Ishikawa (cell line): Measurements from ENCODE around the gene SDHB.

Source experiments
- CEBPB ChIP-seq: IDR thresholded peaks from 2 replicates; pipeline ENCODE4 v1.6.1; 2012
- CREB1 ChIP-seq: IDR thresholded peaks from 2 replicates; pipeline ENCODE4 v1.6.1; 2012; ENCODE audit warnings: low read depth
- EGR1 ChIP-seq: IDR thresholded peaks from 2 replicates; pipeline ENCODE4 v1.6.1; 2012
- EP300 ChIP-seq: IDR thresholded peaks from 2 replicates; pipeline ENCODE4 v1.6.1; 2012; ENCODE audit warnings: borderline replicate concordance
- FOXM1 ChIP-seq: IDR thresholded peaks from 2 replicates; pipeline ENCODE4 v1.6.1; 2012; ENCODE audit warnings: low read depth, borderline replicate concordance
- NFIC ChIP-seq: IDR thresholded peaks from 2 replicates; pipeline ENCODE4 v1.6.1; 2012
- RAD21 ChIP-seq: IDR thresholded peaks from 2 replicates; pipeline ENCODE4 v1.6.1; 2012; ENCODE audit warnings: low read depth
- TAF1 ChIP-seq: IDR thresholded peaks from 2 replicates; pipeline ENCODE4 v1.6.1; 2012; ENCODE audit warnings: low read depth, mild to moderate bottlenecking
- TCF12 ChIP-seq: IDR thresholded peaks from 2 replicates; pipeline ENCODE4 v1.6.1; 2012; ENCODE audit warnings: low read depth
- TEAD4 ChIP-seq: IDR thresholded peaks from 2 replicates; pipeline ENCODE4 v1.6.1; 2012
- YY1 ChIP-seq: IDR thresholded peaks from 2 replicates; pipeline ENCODE4 v1.6.1; 2012; ENCODE audit warnings: low read depth
- ZBTB7A ChIP-seq: IDR thresholded peaks from 2 replicates; pipeline ENCODE4 v1.6.1; 2012; ENCODE audit warnings: low read depth
- TF ChIP-seq, protein P1 (sequence below): IDR thresholded peaks from 2 replicates; pipeline ENCODE4 v1.6.1; 2012
- TF ChIP-seq, protein P2 (sequence below): IDR thresholded peaks from 2 replicates; pipeline ENCODE4 v1.6.1; 2012
- TF ChIP-seq, protein P3 (sequence below): IDR thresholded peaks from 2 replicates; pipeline ENCODE4 v1.6.1; 2012; ENCODE audit warnings: low read depth, mild to moderate bottlenecking

SDHB gene

DNA sequence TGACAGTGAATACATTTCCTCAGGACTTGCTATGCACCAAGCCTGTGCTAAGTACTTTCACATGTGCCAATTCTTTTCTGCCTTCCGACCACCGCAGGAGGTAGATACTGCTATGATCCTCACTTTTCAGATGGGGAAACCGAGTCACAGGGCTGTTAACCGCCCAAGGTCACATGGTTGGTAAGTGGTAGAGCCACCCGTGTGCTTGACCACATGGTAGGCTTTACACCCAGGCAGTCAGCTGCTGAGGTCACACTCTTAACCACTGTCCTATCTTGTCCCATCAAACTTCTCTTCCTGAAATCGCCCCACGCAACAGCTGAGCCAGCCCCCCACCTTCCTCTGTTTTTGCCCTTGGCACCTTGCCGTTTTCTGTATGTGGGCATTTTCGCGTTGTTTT lies 31.0 kb upstream of the SDHB start:
- TF ChIP-seq, protein P1, sequence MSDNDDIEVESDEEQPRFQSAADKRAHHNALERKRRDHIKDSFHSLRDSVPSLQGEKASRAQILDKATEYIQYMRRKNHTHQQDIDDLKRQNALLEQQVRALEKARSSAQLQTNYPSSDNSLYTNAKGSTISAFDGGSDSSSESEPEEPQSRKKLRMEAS, result no peak
- TF ChIP-seq, protein P2, sequence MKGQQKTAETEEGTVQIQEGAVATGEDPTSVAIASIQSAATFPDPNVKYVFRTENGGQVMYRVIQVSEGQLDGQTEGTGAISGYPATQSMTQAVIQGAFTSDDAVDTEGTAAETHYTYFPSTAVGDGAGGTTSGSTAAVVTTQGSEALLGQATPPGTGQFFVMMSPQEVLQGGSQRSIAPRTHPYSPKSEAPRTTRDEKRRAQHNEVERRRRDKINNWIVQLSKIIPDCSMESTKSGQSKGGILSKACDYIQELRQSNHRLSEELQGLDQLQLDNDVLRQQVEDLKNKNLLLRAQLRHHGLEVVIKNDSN, result no peak
- TF ChIP-seq NFIC, result no peak
- TF ChIP-seq, protein P3, sequence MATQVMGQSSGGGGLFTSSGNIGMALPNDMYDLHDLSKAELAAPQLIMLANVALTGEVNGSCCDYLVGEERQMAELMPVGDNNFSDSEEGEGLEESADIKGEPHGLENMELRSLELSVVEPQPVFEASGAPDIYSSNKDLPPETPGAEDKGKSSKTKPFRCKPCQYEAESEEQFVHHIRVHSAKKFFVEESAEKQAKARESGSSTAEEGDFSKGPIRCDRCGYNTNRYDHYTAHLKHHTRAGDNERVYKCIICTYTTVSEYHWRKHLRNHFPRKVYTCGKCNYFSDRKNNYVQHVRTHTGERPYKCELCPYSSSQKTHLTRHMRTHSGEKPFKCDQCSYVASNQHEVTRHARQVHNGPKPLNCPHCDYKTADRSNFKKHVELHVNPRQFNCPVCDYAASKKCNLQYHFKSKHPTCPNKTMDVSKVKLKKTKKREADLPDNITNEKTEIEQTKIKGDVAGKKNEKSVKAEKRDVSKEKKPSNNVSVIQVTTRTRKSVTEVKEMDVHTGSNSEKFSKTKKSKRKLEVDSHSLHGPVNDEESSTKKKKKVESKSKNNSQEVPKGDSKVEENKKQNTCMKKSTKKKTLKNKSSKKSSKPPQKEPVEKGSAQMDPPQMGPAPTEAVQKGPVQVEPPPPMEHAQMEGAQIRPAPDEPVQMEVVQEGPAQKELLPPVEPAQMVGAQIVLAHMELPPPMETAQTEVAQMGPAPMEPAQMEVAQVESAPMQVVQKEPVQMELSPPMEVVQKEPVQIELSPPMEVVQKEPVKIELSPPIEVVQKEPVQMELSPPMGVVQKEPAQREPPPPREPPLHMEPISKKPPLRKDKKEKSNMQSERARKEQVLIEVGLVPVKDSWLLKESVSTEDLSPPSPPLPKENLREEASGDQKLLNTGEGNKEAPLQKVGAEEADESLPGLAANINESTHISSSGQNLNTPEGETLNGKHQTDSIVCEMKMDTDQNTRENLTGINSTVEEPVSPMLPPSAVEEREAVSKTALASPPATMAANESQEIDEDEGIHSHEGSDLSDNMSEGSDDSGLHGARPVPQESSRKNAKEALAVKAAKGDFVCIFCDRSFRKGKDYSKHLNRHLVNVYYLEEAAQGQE, result no peak
- TF ChIP-seq CEBPB, result no peak
- TF ChIP-seq FOXM1, result no peak
- no peak for TF ChIP-seq TEAD4
- no peak for TF ChIP-seq RAD21
- TF ChIP-seq ZBTB7A, result no peak
- no peak for TF ChIP-seq CREB1
- no peak for TF ChIP-seq EGR1
- no peak for TF ChIP-seq TCF12
- no peak for TF ChIP-seq TAF1
- no peak for TF ChIP-seq YY1
- no peak for TF ChIP-seq EP300

DNA sequence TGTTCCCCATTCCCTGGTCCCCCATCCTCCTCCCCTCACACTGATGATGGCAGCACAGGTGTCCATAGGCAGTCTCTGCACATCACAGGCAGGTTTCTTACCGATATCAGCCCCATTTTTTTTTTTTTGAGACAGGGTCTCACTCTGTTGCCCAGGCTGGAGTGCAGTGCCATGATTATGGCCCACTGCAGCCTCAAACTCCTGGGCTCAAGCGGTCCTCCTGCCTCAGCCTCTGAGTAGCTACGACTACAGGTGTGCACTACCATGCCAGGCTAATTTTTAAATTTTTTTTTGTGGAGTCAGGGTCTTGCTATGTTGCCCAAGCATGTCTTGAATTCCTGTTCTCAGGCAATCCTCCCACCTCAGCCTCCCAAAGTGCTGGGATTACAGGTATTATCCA lies 28.9 kb upstream of the SDHB start:
- no peak for TF ChIP-seq TAF1
- TF ChIP-seq TEAD4, result no peak
- no peak for TF ChIP-seq NFIC
- no peak for TF ChIP-seq YY1
- TF ChIP-seq, protein P3, result no peak
- TF ChIP-seq, protein P2, result no peak
- TF ChIP-seq EGR1, result no peak
- TF ChIP-seq EP300, result no peak
- TF ChIP-seq RAD21, result no peak
- no peak for TF ChIP-seq TCF12
- TF ChIP-seq CEBPB, result no peak
- no peak for TF ChIP-seq CREB1
- TF ChIP-seq, protein P1, result no peak
- TF ChIP-seq ZBTB7A, result no peak

DNA sequence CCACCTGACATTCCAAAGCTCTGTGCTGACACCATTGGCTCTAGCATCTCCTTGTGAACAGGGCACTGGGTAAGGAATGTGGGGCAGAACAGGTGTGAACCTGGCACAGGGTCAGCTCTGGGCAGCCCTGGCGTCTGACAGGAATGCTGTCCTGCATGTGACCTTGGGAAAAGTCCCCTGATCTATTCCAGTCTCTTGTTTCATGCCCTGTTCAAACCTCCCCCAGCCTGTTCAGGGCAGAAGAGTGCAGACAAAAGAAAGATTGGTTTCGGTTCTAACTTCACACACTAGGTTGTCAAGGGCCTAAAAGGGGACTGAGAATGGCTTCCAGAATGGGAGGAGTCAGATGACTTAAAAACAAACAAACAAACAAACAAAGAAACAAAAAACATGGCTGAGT lies 27.6 kb upstream of the SDHB start:
- no peak for TF ChIP-seq CREB1
- TF ChIP-seq TAF1, result no peak
- no peak for TF ChIP-seq EGR1
- peak; percentile 67 for TF ChIP-seq TEAD4
- TF ChIP-seq, protein P3, result no peak
- no peak for TF ChIP-seq YY1
- TF ChIP-seq FOXM1, result no peak
- TF ChIP-seq NFIC, result peak; percentile 63
- no peak for TF ChIP-seq TCF12
- TF ChIP-seq, protein P1, result peak; percentile 12; the same call in 1 of the 2 replicates
- TF ChIP-seq CEBPB, result no peak
- no peak for TF ChIP-seq RAD21
- peak; percentile 33; the same call in 1 of the 2 replicates for TF ChIP-seq EP300
- TF ChIP-seq, protein P2, result peak; percentile 63; the same call in 1 of the 2 replicates
- TF ChIP-seq ZBTB7A, result no peak

DNA sequence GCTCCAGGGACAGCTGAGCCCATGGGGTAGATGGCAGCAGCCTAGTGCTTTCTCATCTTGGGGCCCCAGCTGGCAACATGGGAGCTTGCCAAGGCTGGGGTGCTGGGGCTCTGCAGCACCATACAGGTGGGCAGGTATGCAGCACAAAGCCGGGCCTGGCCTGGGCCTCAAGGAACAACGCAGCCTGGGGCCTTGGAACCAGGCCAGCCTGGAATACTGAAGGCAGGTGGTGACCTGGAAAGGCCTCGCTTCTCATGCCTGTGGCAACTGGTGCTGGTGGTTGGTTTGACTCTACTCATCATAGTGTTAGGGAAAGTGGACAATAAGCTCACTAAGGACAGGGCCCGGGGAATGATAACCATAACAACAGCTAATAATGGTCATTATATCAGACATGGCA lies 27.0 kb upstream of the SDHB start:
- peak; percentile 12; the same call in 1 of the 2 replicates for TF ChIP-seq NFIC
- TF ChIP-seq, protein P3, result no peak
